Heart left ventricle (tissue), 16 donors: ENCODE results near the gene GAK. TPM values are rescaled to one million over a fixed set of nuclear protein-coding genes. Genes with fewer than 3 reads are reported as not detected.

Experiments
- ATAC-seq, 4 donors: fragments of 200-7000 bp; cut with Tn5 transposase; one replicate each; pipeline ENCODE4 v1.9.1; 2020 to 2022; ENCODE audit warnings: moderate library complexity in 4 of 4, mild to moderate bottlenecking in 3 of 4, moderate number of reproducible peaks in 1 of 4
- DNase-seq, 5 donors: peaks; one replicate each; pipeline ENCODE4 v3.0.0-alpha.2; 2020
- H3K27ac ChIP-seq, 12 donors: fragments of 200-600 bp; sonication (generic) in 4 of 12; one replicate each; pipeline versions ENCODE4 v1.5.0 to v1.8.0; 2016 to 2022; ENCODE audit warnings: mild to moderate bottlenecking in 2 of 12
- H3K27me3 ChIP-seq, 9 donors: fragments of 200-600 bp; sonication (generic) in 2 of 9; one replicate each; pipeline versions ENCODE4 v1.5.1 to v1.8.0; 2016 to 2022; ENCODE audit warnings: mild to moderate bottlenecking in 3 of 9
- H3K36me3 ChIP-seq, 9 donors: fragments of 200-600 bp; sonication (generic) in 2 of 9; one replicate each; pipeline versions ENCODE4 v1.5.0 to v1.8.0; 2018 to 2022; ENCODE audit warnings: mild to moderate bottlenecking in 2 of 9
- H3K4me1 ChIP-seq, 12 donors: fragments of 200-600 bp; sonication (generic) in 4 of 12; one replicate each; pipeline versions ENCODE4 v1.5.0 to v1.8.0; 2016 to 2022; ENCODE audit warnings: mild to moderate bottlenecking in 3 of 12
- H3K4me3 ChIP-seq, 12 donors: fragments of 200-600 bp; sonication (generic) in 4 of 12; one replicate each; pipeline versions ENCODE4 v1.5.0 to v1.8.0; 2017 to 2022; ENCODE audit warnings: mild to moderate bottlenecking in 9 of 12, moderate library complexity in 4 of 12
- H3K9me3 ChIP-seq, 12 donors: fragments of 200-600 bp; sonication (generic) in 4 of 12; one replicate each; pipeline versions ENCODE4 v1.5.0 to v1.8.0; 2016 to 2022; ENCODE audit warnings: mild to moderate bottlenecking in 1 of 12
- CTCF ChIP-seq, 12 donors: fragments of 200-600 bp; sonication (generic) in 4 of 12; IDR thresholded peaks; one replicate each; pipeline versions ENCODE4 v1.5.0 to v1.8.0; 2018 to 2022; ENCODE audit warnings: antibody characterized with exemption in 12 of 12, mild to moderate bottlenecking in 5 of 12
- POLR2A ChIP-seq, 2 donors: fragments of 450-650 bp; IDR thresholded peaks; one replicate each; pipeline ENCODE4 v1.6.1; 2017; ENCODE audit warnings: antibody characterized with exemption in 2 of 2, mild to moderate bottlenecking in 2 of 2, moderate library complexity in 2 of 2
- WGBS, 4 donors: extraction: QIAGEN DNeasy Blood & Tissue Kit in 2 of 4; methylation state at CpG; one replicate each; pipeline versions ENCODE4 v1.1.5 to v1.1.7; 2013 to 2018; 5-methylcytosine and 5-hydroxymethylcytosine counted together
- intact Hi-C, 10 donors: fragments of 100-400 bp; cut with DNase I; formaldehyde crosslinking; loops; one replicate each; pipeline versions ENCODE4 v1.11.1 to v1.14.2; 2022
- polyA plus RNA-seq, 2 donors: library from polyadenylated mRNA; stranded (reverse); fragments of 200-250 nt; gene quantifications; one replicate each; pipeline ENCODE4 v1.2.3, GENCODE V29; 2013
- total RNA-seq, 9 donors: library from RNA; depleted of rRNA in 2 of 9; stranded (reverse); fragments of >200 nt in 2 of 9; fragmentation: NEBNext Ultra II Directional in 3 of 9; extraction: Animal tissue kit (Norgen Biotek cat#: 25700) in 3 of 9; gene quantifications; one replicate each; pipeline versions ENCODE4 v1.1.0 to v1.2.4, GENCODE V29; 2016 to 2023
- donor health status: ischemic (EF 13 %, LVEDD 7.1; RV severe dilation, severe dysfunction).
- donor health status: healthy with polysubstance abuse.
- donor health status: DM: no; HTN: yes; CAD: no.
- donor health status: DM: no; HTN: no; CAD: no.
- donor health status: ischemic (EF 25% LVEDD 6.9; RV normal size, moderate dysfunction).
- donor health status: ischemic (EF 25% LVEDD 5.7; RV mildly dilated, moderate dysfunction).
- donor health status: healthy.
- donor health status: DM: yes; HTN: yes; CAD: no.
- donor health status: ischemic (EF 35%, LVEDD 5.7; RV mildly dilated, moderate dysfunction).
- donor health status: nonischemic (EF 11% LVEDD 7.7; RV severe dilation, severe dysfunction).
- donor health status: DM: yes; HTN: yes; CAD: no.
- donor health status: PGD.
- donor health status: ischemic (EF 29% LVEDD 5.4; RV normal size, mild dysfunction).
- donor health status: nonischemic (EF 23%, LVEDD 6.1; RV moderate dilation, normal function).

GAK gene
- total and polyA plus RNA-seq, 11 donors = 22.8 to 55.1 (median 33.8) TPM

GRCh38 chr4:952881-953573, 20.9 kb upstream of the GAK start:
- Histone ChIP-seq H3K4me3 (no peak overlapping the region), H3K36me3 (peaks cover 0 to 43% (median 25%) of the 10 kb centered on the region in 9 donors), H3K27ac (no peak overlapping the region), H3K4me1 (peaks cover 0 to 5% (median 0%) of the 10 kb centered on the region in 12 donors), H3K9me3 (no peaks in the 10 kb centered on the region), H3K27me3 (no peaks in the 10 kb centered on the region)
- peak in 2 of 5 donors; percentile 5 to 14 for DNase-seq
- intact Hi-C loops = no loop called here
- 90 to 95% (median 95%) methylated on average over 19 to 28 of the region's 28 CpGs for WGBS, 4 donors
- TF ChIP-seq POLR2A (IDR thresholded peaks at IDR 0.05) = no peak
- TF ChIP-seq CTCF (IDR thresholded peaks at IDR 0.05) = no peak
- no peak for ATAC-seq

- Histone ChIP-seq H3K9me3 (no peaks in the 10 kb centered on the region), H3K4me3 (no peak overlapping the region), H3K4me1 (peaks cover 0 to 9% (median 0%) of the 10 kb centered on the region in 12 donors), H3K36me3 (peaks cover 0 to 34% (median 22%) of the 10 kb centered on the region in 9 donors), H3K27ac (no peak overlapping the region), H3K27me3 (no peaks in the 10 kb centered on the region)
- ATAC-seq = no peak
- WGBS, 4 donors = 88 to 89% (median 89%) methylated on average over 16 to 23 of the region's 23 CpGs
- intact Hi-C loops = no loop called here
- peak in 2 of 5 donors; percentile 17 to 20 for DNase-seq
- TF ChIP-seq CTCF (IDR thresholded peaks at IDR 0.05) (no peak), POLR2A (IDR thresholded peaks at IDR 0.05) (no peak)
These were observed 19.7 kb upstream of the GAK start for GRCh38 chr4:951594-952468.

- Histone ChIP-seq H3K4me3 (no peak overlapping the region), H3K9me3 (no peaks in the 10 kb centered on the region), H3K27me3 (no peaks in the 10 kb centered on the region), H3K27ac (no peak overlapping the region), H3K4me1 (peaks cover 0 to 16% (median 0%) of the 10 kb centered on the region in 12 donors), H3K36me3 (peaks cover 0 to 34% (median 22%) of the 10 kb centered on the region in 9 donors)
- TF ChIP-seq CTCF (IDR thresholded peaks at IDR 0.05) (no peak), POLR2A (IDR thresholded peaks at IDR 0.05) (no peak)
- ATAC-seq (peak in 1 of 4 donors; percentile 15), DNase-seq (no peak)
- intact Hi-C loops = no loop called here
- WGBS, 4 donors = 73 to 79% (median 77%) methylated on average over 6 to 7 of the region's 7 CpGs
These were observed 19.1 kb upstream of the GAK start for GRCh38 chr4:951186-951585.
